Tibial artery (tissue), 4 donors: ENCODE data around the gene DPEP2NB.

Source experiments
- DNase-seq, 2 donors: peaks; one replicate each; pipeline ENCODE4 v3.0.0-alpha.2; 2019
- H3K27ac ChIP-seq, 2 donors: fragments of 200-600 bp; sonication (generic) in 1 of 2; 1 replicate in 1 of 2; 2 replicates in 1 of 2; pipeline ENCODE4 v1.5.1; 2018 to 2019; ENCODE audit warnings: mild to moderate bottlenecking in 1 of 2
- H3K27me3 ChIP-seq, 2 donors: fragments of 200-600 bp; sonication (generic) in 1 of 2; one replicate each; pipeline versions ENCODE4 v1.5.1 to v1.6.0; 2016 to 2019
- H3K36me3 ChIP-seq, 3 donors: fragments of 200-600 bp; sonication (generic) in 2 of 3; one replicate each; pipeline ENCODE4 v1.5.1; 2016 to 2019; ENCODE audit warnings: mild to moderate bottlenecking in 2 of 3
- H3K4me1 ChIP-seq, 4 donors: fragments of 200-600 bp; sonication (generic) in 2 of 4; 1 replicate in 3 of 4; 2 replicates in 1 of 4; pipeline ENCODE4 v1.5.1; 2016 to 2019
- H3K4me3 ChIP-seq, 2 donors: fragments of 200-600 bp; sonication (generic) in 1 of 2; 1 replicate in 1 of 2; 2 replicates in 1 of 2; pipeline ENCODE4 v1.5.1; 2018 to 2019; ENCODE audit warnings: mild to moderate bottlenecking in 2 of 2
- H3K9me3 ChIP-seq, 3 donors: fragments of 200-600 bp; sonication (generic) in 1 of 3; one replicate each; pipeline ENCODE4 v1.5.1; 2016 to 2019
- intact Hi-C: fragments of 100-400 bp; cut with DNase I; formaldehyde crosslinking; loops from one replicate; pipeline ENCODE4 v1.15.0; 2023; ENCODE audit warnings: low total_unique reads
- TF ChIP-seq, protein P1 (sequence below), 2 experiments: fragments of 200-600 bp in 1 of 2; fragments of 450-650 bp in 1 of 2; IDR thresholded peaks; one replicate each; pipeline ENCODE4 v1.5.1; 2017 to 2019; ENCODE audit warnings: antibody characterized with exemption in 2 of 2, mild to moderate bottlenecking in 1 of 2, moderate library complexity in 1 of 2

DPEP2NB gene, protein sequence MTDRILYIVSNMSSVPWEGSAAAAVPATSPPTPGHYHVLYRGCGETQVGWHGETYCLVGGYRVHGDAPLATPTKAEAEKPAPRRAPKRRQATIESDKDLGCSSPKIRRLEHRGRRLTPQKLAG

DNA sequence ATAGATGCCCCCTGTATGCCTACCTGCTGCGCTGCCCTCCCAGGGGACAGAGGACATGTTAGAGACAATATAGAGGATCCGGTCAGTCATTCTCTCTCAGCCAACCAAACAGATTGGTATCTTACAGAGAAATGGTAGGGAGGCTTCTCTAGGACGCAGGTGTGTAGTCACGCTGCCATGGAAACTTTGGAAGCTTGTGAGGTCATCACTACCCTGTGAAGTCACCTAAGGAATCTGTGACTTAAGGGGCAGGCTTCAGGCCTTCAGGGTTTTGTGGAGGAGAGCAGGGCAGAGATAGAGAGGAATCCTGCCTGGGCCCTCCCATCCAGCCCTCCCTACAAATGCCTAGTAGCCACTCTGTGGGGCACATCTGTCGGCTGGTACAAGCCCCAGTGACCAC lies at the start of gene DPEP2NB:
DPEP2NB (minus strand) TSS at position 231 of the 400 bp plus-strand sequence; CDS start at position 90, 141 bp downstream.
- H3K4me3 ChIP-seq, result no peak within 1 kb of the TSS
- TF ChIP-seq, protein P1, sequence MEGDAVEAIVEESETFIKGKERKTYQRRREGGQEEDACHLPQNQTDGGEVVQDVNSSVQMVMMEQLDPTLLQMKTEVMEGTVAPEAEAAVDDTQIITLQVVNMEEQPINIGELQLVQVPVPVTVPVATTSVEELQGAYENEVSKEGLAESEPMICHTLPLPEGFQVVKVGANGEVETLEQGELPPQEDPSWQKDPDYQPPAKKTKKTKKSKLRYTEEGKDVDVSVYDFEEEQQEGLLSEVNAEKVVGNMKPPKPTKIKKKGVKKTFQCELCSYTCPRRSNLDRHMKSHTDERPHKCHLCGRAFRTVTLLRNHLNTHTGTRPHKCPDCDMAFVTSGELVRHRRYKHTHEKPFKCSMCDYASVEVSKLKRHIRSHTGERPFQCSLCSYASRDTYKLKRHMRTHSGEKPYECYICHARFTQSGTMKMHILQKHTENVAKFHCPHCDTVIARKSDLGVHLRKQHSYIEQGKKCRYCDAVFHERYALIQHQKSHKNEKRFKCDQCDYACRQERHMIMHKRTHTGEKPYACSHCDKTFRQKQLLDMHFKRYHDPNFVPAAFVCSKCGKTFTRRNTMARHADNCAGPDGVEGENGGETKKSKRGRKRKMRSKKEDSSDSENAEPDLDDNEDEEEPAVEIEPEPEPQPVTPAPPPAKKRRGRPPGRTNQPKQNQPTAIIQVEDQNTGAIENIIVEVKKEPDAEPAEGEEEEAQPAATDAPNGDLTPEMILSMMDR (IDR thresholded peaks at IDR 0.05), result no peak
- peaks cover 0 to 3% of the 10 kb centered on the region in 2 donors for H3K27me3 ChIP-seq
- no peaks in the 10 kb centered on the region for H3K36me3 ChIP-seq
- no peaks in the 10 kb centered on the region for H3K9me3 ChIP-seq
- no peak within 1 kb of the TSS for H3K27ac ChIP-seq
- DNase-seq, result no peak
- H3K4me1 ChIP-seq, result no peaks in the 10 kb centered on the region
- intact Hi-C loops, result no loop called here

DNA sequence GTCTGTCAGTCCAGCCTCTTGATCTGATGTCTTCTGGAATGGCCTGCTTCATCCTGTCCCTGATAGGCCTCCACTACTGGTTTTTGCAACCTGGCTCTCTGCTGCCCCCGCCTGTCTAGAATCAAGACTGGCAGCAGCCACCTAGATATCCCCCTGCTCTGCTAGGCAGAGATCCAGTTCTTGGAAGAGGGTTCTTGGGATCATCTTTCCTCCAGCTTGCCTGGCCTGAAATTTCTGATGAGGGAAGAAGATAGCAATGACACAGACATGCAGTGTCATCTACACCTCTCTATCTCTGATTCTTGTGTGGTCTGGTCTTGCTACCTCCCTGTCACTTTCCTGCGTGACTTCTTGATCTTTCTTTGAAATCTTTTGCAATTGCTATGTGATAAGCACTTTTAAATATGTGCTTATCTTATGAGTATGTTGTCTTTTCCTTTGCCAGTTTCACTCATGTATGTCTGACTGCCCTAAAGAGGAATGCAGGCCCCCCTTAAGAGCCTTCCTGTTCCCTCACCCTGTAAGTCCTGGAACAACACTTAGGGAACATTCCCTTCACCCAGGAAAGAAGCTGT lies 49.2 kb upstream of the DPEP2NB start:
- H3K9me3 ChIP-seq, result no peaks in the 10 kb centered on the region
- H3K4me1 ChIP-seq, result peaks cover 0 to 26% (median 10%) of the 10 kb centered on the region in 4 donors
- peak overlapping the region; percentile 65 to 72 for H3K27ac ChIP-seq
- no peak overlapping the region for H3K4me3 ChIP-seq
- intact Hi-C loops, result no loop called here
- peaks cover 5 to 42% (median 9%) of the 10 kb centered on the region in 3 donors for H3K36me3 ChIP-seq
- peak; percentile 54 to 83 for DNase-seq
- TF ChIP-seq, protein P1 (IDR thresholded peaks at IDR 0.05), result peak; percentile 60 to 65
- no peaks in the 10 kb centered on the region for H3K27me3 ChIP-seq

DNA sequence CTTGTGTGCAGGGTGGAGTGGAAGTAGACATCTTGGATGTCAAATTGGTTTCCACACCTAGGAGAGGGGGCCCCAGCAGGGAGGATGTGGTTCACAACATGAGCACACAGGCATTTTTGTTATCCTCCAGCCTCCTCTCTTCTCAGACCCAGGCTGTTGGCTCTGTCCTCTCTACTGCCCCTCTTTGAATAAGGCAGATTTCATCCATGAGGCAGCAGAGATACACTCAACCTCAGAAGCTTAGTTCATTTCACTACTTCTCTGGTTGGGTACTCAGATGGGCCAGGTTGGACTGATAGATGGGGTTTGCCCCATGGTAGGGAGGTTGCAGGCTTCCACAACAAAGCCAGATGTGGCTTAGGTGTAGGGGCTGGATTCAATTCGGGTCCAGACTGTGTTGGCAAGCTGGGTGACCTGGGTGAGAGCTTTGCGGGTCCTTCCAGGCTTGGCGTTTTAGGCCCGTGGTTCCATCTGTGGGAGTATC lies 47.2 kb upstream of the DPEP2NB start:
- DNase-seq, result no peak
- Histone ChIP-seq H3K27ac (peak overlapping the region in 1 of 2 donors; percentile 22), H3K9me3 (no peaks in the 10 kb centered on the region), H3K36me3 (peaks cover 1 to 44% (median 5%) of the 10 kb centered on the region in 3 donors), H3K27me3 (no peaks in the 10 kb centered on the region), H3K4me3 (no peak overlapping the region), H3K4me1 (peaks cover 0 to 26% (median 10%) of the 10 kb centered on the region in 4 donors)
- TF ChIP-seq, protein P1 (IDR thresholded peaks at IDR 0.05), result no peak
- intact Hi-C loops, result no loop called here

DNA sequence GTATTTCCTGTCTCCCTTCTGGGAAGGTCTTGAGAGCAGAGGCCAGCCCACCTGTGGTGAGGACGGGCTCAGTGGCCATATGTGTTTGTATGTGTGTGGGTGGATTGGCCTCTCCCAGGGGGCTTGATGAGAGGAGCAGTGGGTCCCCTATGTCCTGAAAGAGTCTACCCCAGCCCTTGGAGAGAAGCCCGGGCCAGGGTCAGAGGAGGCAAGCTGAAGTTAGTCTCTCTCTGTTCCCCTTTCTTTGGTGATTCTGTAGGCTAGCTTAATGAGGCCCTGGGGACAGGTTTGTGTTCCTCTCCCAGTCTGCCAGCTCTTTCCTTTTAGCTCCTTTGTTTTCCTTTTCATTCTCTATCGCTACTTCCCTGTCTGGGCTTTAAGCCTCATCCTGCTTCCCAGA lies 45.7 kb upstream of the DPEP2NB start:
- no peak overlapping the region for H3K27ac ChIP-seq
- TF ChIP-seq, protein P1 (IDR thresholded peaks at IDR 0.05), result no peak
- peaks cover 0 to 46% (median 0%) of the 10 kb centered on the region in 3 donors for H3K36me3 ChIP-seq
- H3K9me3 ChIP-seq, result no peaks in the 10 kb centered on the region
- H3K4me3 ChIP-seq, result no peak overlapping the region
- H3K4me1 ChIP-seq, result peaks cover 0 to 26% (median 10%) of the 10 kb centered on the region in 4 donors
- intact Hi-C loops, result no loop called here
- H3K27me3 ChIP-seq, result no peaks in the 10 kb centered on the region
- no peak for DNase-seq

DNA sequence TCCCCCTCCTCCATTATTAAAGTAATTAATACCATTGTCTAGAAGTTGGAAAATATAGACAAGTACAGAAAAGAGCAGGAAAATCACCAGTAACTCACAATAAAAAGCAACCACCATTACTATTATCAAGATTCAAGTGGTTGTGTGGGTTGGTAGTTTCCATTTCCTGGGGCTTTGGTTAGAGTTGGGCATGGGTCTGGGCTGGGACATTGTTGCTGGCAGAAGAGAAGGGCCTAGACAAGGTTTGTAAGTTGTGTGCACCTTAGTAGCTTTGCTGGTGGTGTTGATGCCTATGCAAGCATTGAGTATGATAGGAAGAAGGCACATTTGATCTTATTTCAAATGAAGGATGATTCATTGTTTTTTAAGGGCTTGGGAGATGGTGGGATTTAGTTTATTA lies 44.1 kb upstream of the DPEP2NB start:
- intact Hi-C loops, result no loop called here
- H3K27me3 ChIP-seq, result no peaks in the 10 kb centered on the region
- no peak overlapping the region for H3K4me3 ChIP-seq
- no peaks in the 10 kb centered on the region for H3K9me3 ChIP-seq
- no peak for DNase-seq
- no peak overlapping the region for H3K27ac ChIP-seq
- peaks cover 0 to 11% (median 3%) of the 10 kb centered on the region in 4 donors for H3K4me1 ChIP-seq
- TF ChIP-seq, protein P1 (IDR thresholded peaks at IDR 0.05), result no peak
- peaks cover 0 to 45% (median 0%) of the 10 kb centered on the region in 3 donors for H3K36me3 ChIP-seq
